NK-92 treated with Interleukin-12 subunit alpha and Interleukin-12 subunit beta, amount 100 ng/mL, for 24 hours (cell line): ENCODE results near the gene EIF4A3.
"Not testable (repeated sequence)": the region's sequence is repeated elsewhere in the genome, so short reads cannot be mapped to it uniquely, and the experiment has no call there.

Source experiments
- DNase-seq: peaks from one replicate; lab custom pipeline; 2025; lab: John Stamatoyannopoulos, UW

The EIF4A3 gene

GRCh38 chr17:80171681-80172080, 24.8 kb upstream of the EIF4A3 start:
- no peak for DNase-seq

DNA sequence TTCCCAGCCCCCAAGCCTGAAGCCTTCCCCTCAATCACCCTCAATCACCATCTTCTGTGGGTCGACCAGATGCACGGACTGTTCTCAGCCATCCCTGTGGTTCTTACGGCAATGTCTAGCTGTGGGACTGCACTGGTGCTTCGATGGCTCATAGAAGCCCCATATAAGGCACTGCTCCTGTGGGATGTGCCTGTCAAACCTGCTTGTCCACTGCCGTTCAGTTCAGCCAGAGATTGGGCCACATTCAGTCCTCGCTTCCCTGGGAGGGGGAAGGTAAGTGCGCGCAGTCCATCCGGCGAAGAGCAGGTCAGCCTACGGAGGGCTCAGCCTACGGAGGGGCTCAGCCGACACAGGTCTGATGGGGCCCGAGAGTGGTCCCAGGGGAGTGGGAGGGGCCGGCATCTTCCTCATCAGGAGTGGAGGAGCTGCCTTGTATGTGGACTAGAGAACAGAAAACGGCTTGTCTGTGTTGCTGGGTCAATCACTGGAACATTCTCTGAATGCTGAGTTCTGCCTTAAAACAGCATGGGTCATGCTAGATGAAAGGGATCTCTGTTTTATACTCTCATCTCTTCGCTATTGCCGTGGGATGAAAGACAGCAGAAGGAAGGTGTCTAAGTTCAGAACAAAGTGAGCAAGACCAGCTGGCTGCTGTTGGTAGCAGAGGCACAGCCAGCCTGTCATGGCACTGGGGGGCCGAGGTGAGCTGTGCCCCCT, 23.0 kb upstream of the EIF4A3 start, which contains the start of gene CARD14:
TSS of gene CARD14 (plus strand) at position 247 of the 717 bp plus-strand sequence. CDS start 11,409 bp downstream, outside the sequence.
- DNase-seq, result no peak

- DNase-seq, result no peak
Measured at GRCh38 chr17:80169107-80169506, 22.2 kb upstream of the EIF4A3 start.

GRCh38 chr17:80168371-80168770, 21.4 kb upstream of the EIF4A3 start:
- no peak for DNase-seq

GRCh38 chr17:80166446-80166845, 19.5 kb upstream of the EIF4A3 start:
- DNase-seq, result no peak

- no peak for DNase-seq
Measured at GRCh38 chr17:80164185-80164584, 17.3 kb upstream of the EIF4A3 start.

GRCh38 chr17:80163336-80163735, 16.4 kb upstream of the EIF4A3 start:
- no peak for DNase-seq

DNA sequence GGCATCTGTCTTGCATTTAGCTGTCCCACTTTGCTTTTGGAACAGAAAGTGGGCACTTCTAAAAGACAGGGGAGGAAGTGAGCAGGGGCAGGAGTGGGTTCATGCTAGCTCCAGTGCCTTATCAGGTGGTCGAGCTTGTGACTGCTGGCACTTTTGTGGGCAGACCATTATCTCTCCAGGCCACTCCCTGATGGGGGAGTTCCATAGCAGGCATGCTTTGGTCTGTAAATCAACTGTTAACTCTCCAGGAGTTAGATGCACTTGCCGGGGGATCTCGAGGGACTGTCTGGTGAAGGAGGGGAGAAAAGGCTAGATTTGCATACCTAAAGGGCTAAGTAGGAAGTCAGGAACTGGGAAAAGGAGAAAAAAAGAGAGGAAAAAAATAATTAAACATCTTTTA, 13.6 kb upstream of the EIF4A3 start:
- no peak for DNase-seq

DNA sequence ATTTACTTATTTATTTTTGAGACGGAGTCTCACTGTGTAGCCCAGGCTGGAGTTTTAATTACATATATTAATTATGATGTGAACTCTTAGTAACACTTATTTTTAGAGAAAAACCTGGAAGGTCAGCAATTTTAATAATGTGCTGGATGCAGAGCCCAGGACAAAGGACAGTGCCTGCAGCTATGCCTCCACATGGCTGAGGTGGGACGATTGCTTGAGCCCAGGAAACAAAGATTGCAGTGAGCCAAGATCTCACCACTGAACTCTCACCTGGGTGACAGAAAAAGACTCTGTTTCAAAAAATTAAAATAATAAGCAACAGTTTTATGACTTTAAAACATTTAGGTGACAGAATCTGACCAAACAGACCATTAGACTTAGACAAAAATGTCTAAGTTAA, 11.9 kb upstream of the EIF4A3 start:
- DNase-seq, result no peak

DNA sequence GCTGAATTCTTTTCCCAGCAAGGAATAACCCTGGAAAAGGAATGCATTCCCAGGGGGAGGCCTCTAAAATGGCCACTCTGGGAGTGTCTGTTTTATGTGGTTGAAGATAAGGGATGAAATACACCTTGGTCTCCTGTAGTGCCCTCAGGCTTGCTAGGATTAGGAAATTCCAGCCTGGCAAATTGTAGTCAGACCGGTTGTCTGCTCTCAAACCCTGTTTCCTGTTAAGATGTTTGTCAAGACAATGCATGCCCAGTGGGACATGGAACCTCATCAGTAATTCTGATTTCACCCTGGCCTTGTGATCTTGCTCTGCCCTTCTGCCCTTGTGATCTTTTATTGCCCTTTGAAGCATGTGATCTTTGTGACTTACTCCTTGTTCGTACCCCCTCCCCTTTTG, 8.7 kb upstream of the EIF4A3 start:
- not testable (repeated sequence) for DNase-seq

DNA sequence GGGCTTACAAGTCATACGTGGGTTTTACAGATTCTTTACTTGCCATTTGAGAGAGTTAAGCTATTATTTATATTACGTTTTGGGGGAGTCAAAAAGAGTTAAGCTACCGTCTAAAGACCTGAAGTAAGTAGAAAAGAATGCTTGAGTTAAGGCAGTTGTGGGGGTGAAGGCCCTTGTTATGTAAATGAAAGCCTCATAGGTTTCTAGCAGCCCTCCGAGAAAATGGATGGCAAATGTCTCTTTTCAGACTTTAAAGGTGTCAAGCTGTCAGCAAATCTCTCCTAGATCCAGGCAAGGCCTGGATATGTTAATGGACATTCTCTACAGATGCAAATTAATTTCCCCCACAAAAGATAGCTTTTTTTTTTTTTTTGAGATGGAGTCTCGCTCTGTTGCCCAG, 7.2 kb upstream of the EIF4A3 start:
- no peak for DNase-seq

- DNase-seq, result no peak
Measured at GRCh38 chr17:80153004-80153403, 6.1 kb upstream of the EIF4A3 start.

DNA sequence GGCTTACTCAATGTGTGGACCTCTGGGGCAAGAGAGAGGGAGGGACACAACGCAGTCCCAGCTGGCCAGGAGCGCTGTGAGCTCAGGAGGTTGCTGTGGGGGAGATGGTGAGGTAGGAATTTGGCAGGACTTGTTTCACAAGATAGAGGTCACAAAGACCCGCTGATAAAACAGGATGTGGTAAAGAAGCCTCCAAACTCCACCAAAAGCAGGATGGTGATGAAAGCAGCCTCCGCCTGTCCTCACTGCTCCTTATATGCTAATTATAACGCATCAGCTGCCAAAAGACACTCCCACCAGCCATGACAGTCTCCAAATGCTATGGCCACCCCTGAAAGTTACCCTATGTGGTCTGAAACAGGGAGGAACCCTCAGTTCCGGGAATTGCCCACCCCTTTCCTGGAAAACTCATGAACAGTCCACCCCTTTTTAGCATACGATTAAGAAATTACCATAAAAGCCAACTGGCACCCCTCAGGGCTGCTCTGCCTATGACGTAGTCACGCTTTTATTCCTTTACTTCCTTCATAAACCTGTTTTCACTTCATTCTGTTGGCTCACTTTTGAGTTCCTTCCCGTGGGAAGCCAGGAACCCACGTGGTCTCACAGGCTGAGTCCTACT, 5.3 kb upstream of the EIF4A3 start:
- no peak for DNase-seq

GRCh38 chr17:80151333-80151732, 4.4 kb upstream of the EIF4A3 start:
- DNase-seq, result no peak

DNA sequence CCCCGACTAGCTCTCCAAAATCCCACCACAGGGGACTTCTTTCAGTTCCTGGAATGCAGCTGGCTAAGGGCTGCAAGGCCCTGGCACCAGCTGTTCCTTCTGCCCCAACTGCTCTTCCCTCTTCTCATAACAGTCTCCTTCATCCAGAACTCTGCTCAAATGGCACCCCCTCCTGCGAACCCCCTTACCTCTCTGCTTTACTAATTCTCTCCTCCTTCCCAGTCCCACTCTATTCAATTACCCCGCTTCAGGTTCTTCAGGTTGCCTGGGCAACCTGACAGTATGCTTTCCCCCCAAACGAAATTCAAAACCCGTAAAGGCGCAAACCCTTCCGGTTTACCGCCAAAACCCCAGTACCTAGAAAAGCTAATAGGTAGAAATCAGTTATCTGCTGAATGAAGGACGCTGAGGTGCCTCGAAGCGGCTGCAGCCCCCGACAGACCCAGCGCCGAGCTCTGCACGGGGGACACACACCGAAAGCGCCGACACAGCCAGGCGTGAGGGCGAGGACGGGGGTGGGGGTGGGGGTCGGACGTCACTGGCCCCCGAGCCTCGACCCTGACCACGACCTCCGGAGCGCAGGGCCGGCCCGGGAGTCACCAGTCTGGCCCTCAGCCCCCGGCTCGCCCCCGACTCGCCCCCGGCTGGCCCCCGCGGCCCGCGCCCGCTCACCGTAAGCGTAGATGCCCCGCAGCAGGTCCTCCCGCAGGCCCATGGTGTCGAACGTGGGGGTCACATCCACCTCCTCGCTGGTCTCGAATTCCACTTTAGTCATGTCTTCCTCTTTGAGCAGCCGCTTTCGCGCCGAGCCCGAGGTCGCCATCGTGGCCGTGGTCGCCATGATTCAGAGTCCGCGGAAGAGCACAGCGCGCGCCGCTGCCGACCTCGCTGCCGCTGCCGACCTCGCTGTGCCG, 550 bp downstream of the EIF4A3 start:
- DNase-seq, result peak; percentile 57

GRCh38 chr17:80145076-80146075, 1.6 kb downstream of the EIF4A3 start:
- DNase-seq, result no peak

DNA sequence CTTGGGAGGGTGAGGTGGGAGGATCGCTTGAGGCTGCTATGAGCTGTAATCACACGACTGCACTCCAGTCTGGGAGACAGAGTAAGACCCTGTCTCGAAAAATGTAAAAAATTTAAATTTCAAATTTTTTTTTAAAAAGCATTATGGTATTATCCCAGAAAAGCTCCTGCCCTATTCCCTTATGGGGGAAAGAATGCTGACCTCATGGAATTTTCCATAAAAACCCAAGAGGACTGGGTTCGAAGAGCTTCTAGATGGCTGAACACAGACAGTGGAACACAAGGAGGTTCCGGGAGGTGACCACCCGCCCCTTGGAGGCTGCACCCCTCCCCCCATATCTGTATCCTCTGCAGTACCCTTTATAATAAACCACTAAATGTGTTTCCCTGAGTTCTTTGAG, 4.0 kb downstream of the EIF4A3 start:
- DNase-seq, result no peak

DNA sequence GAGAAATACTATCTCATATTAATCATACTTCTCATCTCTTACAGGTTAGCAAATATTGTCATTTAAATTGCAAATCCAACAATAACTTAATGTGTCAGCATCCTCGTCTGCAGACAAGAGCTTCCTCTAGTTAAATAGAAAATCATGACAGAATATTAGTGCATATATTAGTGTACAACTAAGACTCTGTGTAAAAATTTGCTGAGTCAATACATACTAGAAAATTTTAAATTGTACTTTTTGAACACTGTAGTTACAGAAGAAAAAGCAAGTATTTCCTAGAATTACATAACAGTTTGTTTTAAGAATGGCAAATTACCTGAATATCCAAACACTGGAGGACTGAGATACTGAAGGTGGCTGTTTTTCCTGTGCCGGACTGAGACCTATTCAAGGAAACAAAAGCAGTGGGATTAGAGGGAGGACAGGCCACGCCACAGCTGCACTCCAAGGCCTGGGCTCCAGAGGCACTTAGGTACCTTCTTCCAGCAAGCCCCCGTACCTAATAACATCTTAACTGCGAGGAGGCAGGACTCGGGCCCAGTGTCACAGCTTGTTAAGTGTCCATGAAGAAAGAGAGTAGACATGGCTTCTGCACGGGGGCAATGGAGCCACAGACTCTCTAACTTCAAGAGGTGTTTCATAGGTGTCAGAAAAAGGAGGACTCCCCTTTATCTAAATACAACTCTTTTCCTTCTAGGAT, 5.3 kb downstream of the EIF4A3 start:
- DNase-seq, result no peak

- DNase-seq, result no peak
Measured at GRCh38 chr17:80138856-80139426, 8.0 kb downstream of the EIF4A3 start.

- DNase-seq, result no peak
Measured at GRCh38 chr17:80137131-80137530, 9.8 kb downstream of the EIF4A3 start.

DNA sequence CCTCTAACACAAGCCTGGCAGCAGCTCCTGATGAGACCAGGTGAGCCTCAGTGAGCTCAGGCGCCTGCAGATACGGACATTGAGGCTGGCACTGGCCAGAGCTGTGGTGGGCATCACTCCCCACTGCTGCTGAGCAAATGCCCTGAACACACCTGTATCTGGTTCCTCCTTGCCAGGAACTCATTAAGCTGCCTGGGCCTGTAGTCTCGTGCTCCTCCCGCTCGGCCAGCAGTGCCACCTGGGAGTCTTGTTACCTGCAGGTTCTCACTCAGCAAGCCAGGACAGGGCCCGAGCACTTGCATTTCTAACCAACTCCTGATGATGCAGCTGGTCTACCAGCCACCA, 13.3 kb downstream of the EIF4A3 start:
- DNase-seq, result no peak
